Measurements from ENCODE around the gene TEX22.

The TEX22 gene

GRCh38 chr14:105456736-105457617 lies 58.6 kb downstream of the TEX22 start:
- no peak for DNase-seq (ENCODE audit: low read depth in 2 of 2)

DNA sequence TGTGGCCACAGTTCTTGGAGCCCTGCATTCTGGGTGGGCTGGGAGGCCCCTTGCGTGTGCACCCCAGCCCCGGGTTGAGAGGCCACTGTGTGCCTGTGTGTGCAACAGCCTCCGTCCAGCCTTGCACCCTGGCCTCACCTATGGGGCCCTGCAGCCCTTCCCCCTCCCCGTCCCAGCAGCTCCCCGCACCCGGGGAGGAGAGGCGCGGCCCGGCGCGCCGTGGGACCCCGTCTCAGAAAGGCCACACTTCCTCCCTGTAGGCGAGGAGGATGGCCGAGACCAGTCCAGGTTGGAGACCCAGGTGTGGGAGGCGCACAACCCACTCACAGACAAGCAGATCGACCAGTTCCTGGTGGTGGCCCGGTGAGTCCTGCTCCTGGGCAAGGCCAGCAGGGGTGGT lies 59.7 kb downstream of the TEX22 start:
- DNase-seq (ENCODE audit: low read depth in 2 of 2): no peak

- no peak for DNase-seq (ENCODE audit: low read depth in 2 of 2)
Observed at GRCh38 chr14:105458571-105458970, 60.2 kb downstream of the TEX22 start.

GRCh38 chr14:105460116-105460515 lies 61.8 kb downstream of the TEX22 start:
- no peak for DNase-seq (ENCODE audit: low read depth in 2 of 2)

DNA sequence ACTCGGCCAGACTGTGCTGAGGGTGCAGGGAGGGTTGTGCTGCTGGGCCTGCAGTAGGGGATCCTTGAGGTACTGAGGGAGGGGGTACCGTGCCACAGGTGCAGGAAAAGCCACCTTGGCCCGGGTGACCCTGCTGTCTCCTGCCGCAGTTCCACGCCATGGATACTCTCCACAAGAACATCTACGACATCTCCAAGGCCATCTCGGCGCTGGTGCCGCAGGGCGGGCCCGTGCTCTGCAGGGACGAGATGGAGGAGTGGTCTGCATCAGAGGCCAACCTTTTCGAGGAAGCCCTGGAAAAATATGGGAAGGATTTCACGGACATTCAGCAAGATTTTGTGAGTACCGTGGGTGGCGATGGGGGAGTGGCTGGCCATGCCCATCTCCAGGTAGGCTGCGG lies 62.3 kb downstream of the TEX22 start:
- no peak for DNase-seq (ENCODE audit: low read depth in 2 of 2)

DNA sequence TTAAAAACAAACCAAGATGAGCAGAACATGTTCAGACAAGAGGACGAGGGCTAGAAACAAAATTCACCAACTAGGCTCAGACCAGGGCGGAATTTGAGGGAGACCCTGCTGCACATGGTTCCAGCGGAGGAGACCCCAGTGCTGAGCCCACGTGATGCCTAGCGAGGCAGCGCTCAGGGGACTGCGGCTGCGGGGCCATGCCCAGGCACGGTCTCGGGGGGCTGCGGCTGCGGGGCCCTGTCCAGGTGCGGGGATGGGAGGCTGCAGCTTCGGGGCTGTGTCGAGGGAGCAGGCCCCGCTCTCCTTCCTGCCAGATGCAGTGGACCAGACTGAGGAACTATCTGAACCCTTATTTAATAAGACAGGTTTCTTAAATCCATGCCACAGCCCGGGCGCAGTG lies 63.6 kb downstream of the TEX22 start:
- no peak for DNase-seq (ENCODE audit: low read depth in 2 of 2)
